ENCODE results near the gene CLDN1. TPM values are rescaled to one million over a fixed set of nuclear protein-coding genes. Genes with fewer than 3 reads are reported as not detected.

The CLDN1 gene
- total RNA-seq, 1 experiment from 2014 or later: 4.4 TPM

GRCh38 chr3:190325923-190326322, 3.7 kb upstream of the CLDN1 start:
- ATAC-seq (no peak), DNase-seq (ENCODE audit: low spot score) (no peak)
- ChIA-PET CTCF (interaction anchor here (1.0 kb wide), 1 partner anchor 58 kb away, joined by 4 read pairs; no protein-coding TSS in a partner anchor), POLR2A (no interaction called here)
- Mint-ChIP-seq H3K27ac (peak overlapping the region; percentile 13; the same call in 1 of the 2 replicates), H3K9me3 (no peaks in the 10 kb centered on the region), H3K4me1 (peaks cover 42% of the 10 kb centered on the region), H3K27me3 (ENCODE audit: low read depth) (peaks cover 18% of the 10 kb centered on the region), H3K4me3 (no peak overlapping the region), H3K36me3 (no peaks in the 10 kb centered on the region)
- TF ChIP-seq E2F1 (CRISPR knock-in tag; IDR thresholded peaks at IDR 0.05) (no peak), ETV6 (CRISPR knock-in tag; IDR thresholded peaks at IDR 0.05) (no peak)

GRCh38 chr3:190323246-190323626, 990 bp upstream of the CLDN1 start:
- CTCF ChIA-PET: interaction anchor here (0.9 to 2.8 kb wide), 23 partner anchors 9 to 968 kb away, joined by 3 to 77 read pairs (median 6); partner anchors contain the start of gene P3H2
- TF ChIP-seq IRF1 (CRISPR knock-in tag; IDR thresholded peaks at IDR 0.05) (no peak), TCF7 (CRISPR knock-in tag; IDR thresholded peaks at IDR 0.05; ENCODE audit: low read depth) (no peak)
- 0 out of 2 replicates have a peak overlapping the region, but pooled peaks have one; percentile 58 for H3K27ac Mint-ChIP-seq
- no peaks in the 10 kb centered on the region for H3K9me3 Mint-ChIP-seq
- DNase-seq (ENCODE audit: low spot score) (no peak), ATAC-seq (no peak)
- H3K36me3 Mint-ChIP-seq: no peaks in the 10 kb centered on the region
- POLR2A ChIA-PET: interaction anchor here (0.7 to 1.0 kb wide), 2 partner anchors 13 to 38 kb away, joined by 3 read pairs; no protein-coding TSS in a partner anchor
- peaks cover 18% of the 10 kb centered on the region for H3K27me3 Mint-ChIP-seq (ENCODE audit: low read depth)
- H3K4me1 Mint-ChIP-seq: peaks cover 57% of the 10 kb centered on the region
- peak overlapping the region; percentile 84 for H3K4me3 Mint-ChIP-seq

- no peaks in the 10 kb centered on the region for H3K9me3 Mint-ChIP-seq
- TF ChIP-seq NFATC4 (CRISPR knock-in tag; IDR thresholded peaks at IDR 0.05) (no peak), USF1 (CRISPR knock-in tag; IDR thresholded peaks at IDR 0.05) (no peak), AR (CRISPR knock-in tag; IDR thresholded peaks at IDR 0.05) (no peak), E2F4 (CRISPR knock-in tag; IDR thresholded peaks at IDR 0.05; ENCODE audit: borderline replicate concordance, low read depth) (no peak), NFE2L1 (CRISPR knock-in tag; IDR thresholded peaks at IDR 0.05) (no peak)
- ATAC-seq: no peak
- peaks cover 57% of the 10 kb centered on the region for H3K4me1 Mint-ChIP-seq
- peaks cover 18% of the 10 kb centered on the region for H3K27me3 Mint-ChIP-seq (ENCODE audit: low read depth)
- H3K36me3 Mint-ChIP-seq: no peaks in the 10 kb centered on the region
- ChIA-PET POLR2A (interaction anchor here (0.7 to 1.7 kb wide), 4 partner anchors 13 to 361 kb away, joined by 3 to 9 read pairs (median 4); no protein-coding TSS in a partner anchor), CTCF (interaction anchor here (0.6 to 2.8 kb wide), 62 partner anchors 9 to 968 kb away, joined by 3 to 77 read pairs (median 5); partner anchors contain the start of gene P3H2)
- DNase-seq (ENCODE audit: low spot score): no peak
- H3K27ac Mint-ChIP-seq: peak overlapping the region; percentile 58; the same call in 1 of the 2 replicates
- H3K4me3 Mint-ChIP-seq: peak overlapping the region; percentile 84
These were observed 479 bp upstream of the CLDN1 start for GRCh38 chr3:190322604-190323245.

All from WTC11 (cell line).